Upper lobe of right lung (tissue), 1 donor: ENCODE results near the gene WTAP. TPM values are rescaled to one million over a fixed set of nuclear protein-coding genes. Genes with fewer than 3 reads are reported as not detected.

Experiments
- ATAC-seq: fragments of 200-7000 bp; cut with Tn5 transposase; one replicate; pipeline ENCODE4 v1.9.1; 2020; ENCODE audit warnings: mild to moderate bottlenecking, moderate library complexity
- DNase-seq: peaks from one replicate; pipeline ENCODE4 v3.0.0-alpha.2; 2020
- H3K27ac ChIP-seq: fragments of 200-600 bp; one replicate; pipeline ENCODE4 v1.8.0; 2022
- H3K27me3 ChIP-seq: fragments of 200-600 bp; one replicate; pipeline ENCODE4 v1.8.0; 2022; ENCODE audit warnings: mild to moderate bottlenecking
- H3K36me3 ChIP-seq: fragments of 200-600 bp; one replicate; pipeline ENCODE4 v1.8.0; 2022
- H3K4me1 ChIP-seq: fragments of 200-600 bp; one replicate; pipeline ENCODE4 v1.8.0; 2022
- H3K4me3 ChIP-seq: fragments of 200-600 bp; one replicate; pipeline ENCODE4 v1.8.0; 2022; ENCODE audit warnings: mild to moderate bottlenecking
- H3K9me3 ChIP-seq: fragments of 200-600 bp; one replicate; pipeline ENCODE4 v1.8.0; 2022
- intact Hi-C: fragments of 100-400 bp; cut with DNase I; formaldehyde crosslinking; loops from one replicate; pipeline ENCODE4 v1.11.0; 2022
- total RNA-seq: library from RNA; stranded (reverse); fragmentation: NEBNext Ultra II Directional; extraction: Animal tissue kit (Norgen Biotek cat#: 25700); gene quantifications from one replicate; pipeline ENCODE4 v1.2.1, GENCODE V29; 2021
- TF ChIP-seq, protein P1 (sequence below): fragments of 200-600 bp; IDR thresholded peaks from one replicate; pipeline ENCODE4 v1.8.0; 2022; ENCODE audit warnings: antibody characterized with exemption
- donor health status: DM: no; HTN: yes; CAD: no; lungs with severe emphysema.

Gene WTAP
- total RNA-seq, 1 donor from 2014 or later: 77.4 TPM

DNA sequence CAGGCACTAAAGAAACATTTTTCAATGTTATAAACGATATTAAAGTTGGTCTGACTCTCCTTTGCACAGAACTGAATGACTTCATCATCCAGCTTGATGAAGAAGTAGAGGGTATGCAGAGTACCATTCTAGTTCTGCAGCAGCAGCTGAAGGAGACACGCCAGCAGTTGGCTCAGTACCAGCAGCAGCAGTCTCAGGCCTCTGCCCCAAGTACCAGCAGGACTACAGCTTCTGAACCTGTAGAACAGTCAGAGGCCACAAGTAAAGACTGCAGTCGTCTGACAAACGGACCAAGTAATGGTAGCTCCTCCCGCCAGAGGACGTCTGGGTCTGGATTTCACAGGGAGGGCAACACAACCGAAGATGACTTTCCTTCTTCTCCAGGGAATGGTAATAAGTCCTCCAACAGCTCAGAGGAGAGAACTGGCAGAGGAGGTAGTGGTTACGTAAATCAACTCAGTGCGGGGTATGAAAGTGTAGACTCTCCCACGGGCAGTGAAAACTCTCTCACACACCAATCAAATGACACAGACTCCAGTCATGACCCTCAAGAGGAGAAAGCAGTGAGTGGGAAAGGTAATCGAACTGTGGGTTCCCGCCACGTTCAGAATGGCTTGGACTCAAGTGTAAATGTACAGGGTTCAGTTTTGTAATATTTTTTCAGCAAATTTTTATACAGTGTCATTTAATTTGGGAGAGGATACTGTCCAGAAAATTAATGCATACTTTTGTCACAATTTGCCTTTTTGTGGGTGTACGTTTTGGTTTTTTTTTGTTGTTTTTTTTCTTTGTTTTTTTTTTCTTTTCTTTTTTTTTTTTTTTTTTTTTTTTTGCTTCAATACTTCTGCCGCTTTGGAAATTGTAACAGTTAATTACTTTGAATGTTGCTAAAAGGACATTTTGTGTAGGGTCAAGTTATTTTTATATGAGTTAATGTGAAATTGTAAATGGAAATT, 27.9 kb downstream of the WTAP start:
- H3K4me1 ChIP-seq: peaks cover under 1% of the 10 kb centered on the region
- intact Hi-C loops: no loop called here
- DNase-seq: no peak
- ATAC-seq: no peak
- H3K27ac ChIP-seq: no peak overlapping the region
- H3K4me3 ChIP-seq: no peak overlapping the region
- TF ChIP-seq, protein P1, sequence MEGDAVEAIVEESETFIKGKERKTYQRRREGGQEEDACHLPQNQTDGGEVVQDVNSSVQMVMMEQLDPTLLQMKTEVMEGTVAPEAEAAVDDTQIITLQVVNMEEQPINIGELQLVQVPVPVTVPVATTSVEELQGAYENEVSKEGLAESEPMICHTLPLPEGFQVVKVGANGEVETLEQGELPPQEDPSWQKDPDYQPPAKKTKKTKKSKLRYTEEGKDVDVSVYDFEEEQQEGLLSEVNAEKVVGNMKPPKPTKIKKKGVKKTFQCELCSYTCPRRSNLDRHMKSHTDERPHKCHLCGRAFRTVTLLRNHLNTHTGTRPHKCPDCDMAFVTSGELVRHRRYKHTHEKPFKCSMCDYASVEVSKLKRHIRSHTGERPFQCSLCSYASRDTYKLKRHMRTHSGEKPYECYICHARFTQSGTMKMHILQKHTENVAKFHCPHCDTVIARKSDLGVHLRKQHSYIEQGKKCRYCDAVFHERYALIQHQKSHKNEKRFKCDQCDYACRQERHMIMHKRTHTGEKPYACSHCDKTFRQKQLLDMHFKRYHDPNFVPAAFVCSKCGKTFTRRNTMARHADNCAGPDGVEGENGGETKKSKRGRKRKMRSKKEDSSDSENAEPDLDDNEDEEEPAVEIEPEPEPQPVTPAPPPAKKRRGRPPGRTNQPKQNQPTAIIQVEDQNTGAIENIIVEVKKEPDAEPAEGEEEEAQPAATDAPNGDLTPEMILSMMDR: no peak
- H3K9me3 ChIP-seq: no peaks in the 10 kb centered on the region
- H3K27me3 ChIP-seq: no peaks in the 10 kb centered on the region
- peaks cover 86% of the 10 kb centered on the region for H3K36me3 ChIP-seq

DNA sequence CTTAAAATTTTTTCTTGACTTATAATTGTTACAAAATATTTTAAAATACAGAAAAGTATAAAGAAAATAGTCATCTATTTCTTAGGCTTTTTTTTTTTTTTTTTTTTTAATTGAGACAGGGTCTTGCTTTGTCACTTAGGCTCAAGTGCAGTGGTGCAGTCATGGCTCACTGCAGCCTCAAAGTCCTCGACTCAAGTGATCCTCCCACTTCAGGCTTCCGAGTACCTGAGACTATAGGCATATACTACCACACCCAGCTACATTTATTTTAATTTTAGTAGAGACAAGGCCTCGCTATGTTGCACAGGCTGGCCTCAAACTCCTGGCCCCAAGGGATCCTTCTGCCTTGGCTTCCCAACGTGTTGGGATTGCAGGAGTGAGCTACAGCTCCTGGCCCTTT, 29.2 kb downstream of the WTAP start:
- Histone ChIP-seq H3K27me3 (no peaks in the 10 kb centered on the region), H3K4me1 (peaks cover 11% of the 10 kb centered on the region), H3K27ac (no peak overlapping the region), H3K4me3 (no peak overlapping the region), H3K36me3 (peaks cover 73% of the 10 kb centered on the region), H3K9me3 (no peaks in the 10 kb centered on the region)
- TF ChIP-seq, protein P1: no peak
- ATAC-seq (no peak), DNase-seq (no peak)
- intact Hi-C loops: no loop called here

DNA sequence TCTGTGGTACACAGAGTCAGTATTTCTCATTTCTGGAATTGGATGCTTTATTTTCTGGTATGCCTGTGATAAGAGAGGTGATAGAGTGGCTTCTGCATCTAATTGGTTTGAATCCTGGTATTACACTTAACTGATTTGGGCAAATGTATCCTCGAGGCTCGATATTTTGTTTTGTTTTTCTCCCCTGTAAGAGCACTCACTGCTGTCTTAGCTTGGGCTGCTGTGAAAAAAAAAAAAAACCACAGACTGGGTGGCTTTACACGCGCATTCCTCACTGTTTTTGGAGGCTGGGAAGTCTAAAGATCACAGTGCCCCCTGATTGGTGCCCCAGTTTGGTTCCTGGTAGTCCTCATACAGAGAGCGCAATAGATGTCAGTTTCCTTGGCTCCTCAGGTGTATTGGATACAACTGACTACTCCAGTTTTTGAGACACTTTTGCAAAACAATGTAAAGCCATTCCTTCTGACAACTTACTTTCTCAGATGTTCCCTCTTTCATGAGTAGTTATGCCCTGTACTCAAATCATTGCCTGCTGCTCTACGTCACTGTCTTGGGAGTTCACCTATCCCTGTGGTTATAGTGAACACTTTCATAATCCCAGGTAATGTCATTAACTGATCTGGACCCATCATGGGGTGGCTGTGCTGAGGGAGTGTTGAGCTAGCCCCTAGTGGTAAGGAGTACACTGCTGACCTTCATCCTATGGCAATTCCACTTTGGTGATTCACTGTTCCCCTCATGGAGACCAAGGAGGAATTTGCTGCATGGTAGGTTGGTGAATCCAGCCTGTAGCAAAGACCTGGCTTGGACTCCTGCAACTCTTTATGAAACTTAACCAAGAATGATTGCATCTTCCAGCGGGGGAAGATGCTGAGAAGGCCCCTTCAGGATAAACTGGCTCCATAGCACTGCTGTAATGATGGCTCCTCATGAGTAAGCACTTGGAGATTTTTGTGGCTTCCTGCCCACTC, 31.0 kb downstream of the WTAP start:
- Histone ChIP-seq H3K27ac (no peak overlapping the region), H3K4me3 (no peak overlapping the region), H3K36me3 (peaks cover 57% of the 10 kb centered on the region), H3K4me1 (peaks cover 18% of the 10 kb centered on the region), H3K27me3 (no peaks in the 10 kb centered on the region), H3K9me3 (no peaks in the 10 kb centered on the region)
- DNase-seq: no peak
- ATAC-seq: no peak
- intact Hi-C loops: no loop called here
- TF ChIP-seq, protein P1: no peak

DNA sequence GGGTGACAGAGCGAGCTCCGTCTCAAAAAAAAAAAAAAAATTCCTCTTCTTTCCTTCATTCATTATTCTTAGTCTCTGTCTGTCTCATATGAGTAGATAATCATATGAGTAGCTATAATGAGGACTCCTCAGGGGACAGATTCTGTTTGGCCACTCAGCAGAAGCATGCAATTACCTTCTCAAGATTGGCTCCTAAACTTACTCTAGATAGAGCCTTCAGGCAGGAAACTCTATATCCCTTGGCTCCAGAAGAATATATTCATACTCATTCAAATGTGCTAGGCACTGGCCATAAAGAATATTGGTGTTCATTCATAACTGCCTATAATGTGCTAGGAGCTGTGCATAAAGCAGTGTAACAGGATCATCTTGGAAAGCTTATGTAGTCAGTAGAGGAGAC, 32.3 kb downstream of the WTAP start:
- Histone ChIP-seq H3K36me3 (peaks cover 51% of the 10 kb centered on the region), H3K27ac (no peak overlapping the region), H3K9me3 (no peaks in the 10 kb centered on the region), H3K4me3 (no peak overlapping the region), H3K4me1 (peaks cover 18% of the 10 kb centered on the region), H3K27me3 (no peaks in the 10 kb centered on the region)
- intact Hi-C loops: no loop called here
- ATAC-seq: no peak
- TF ChIP-seq, protein P1: no peak
- no peak for DNase-seq

DNA sequence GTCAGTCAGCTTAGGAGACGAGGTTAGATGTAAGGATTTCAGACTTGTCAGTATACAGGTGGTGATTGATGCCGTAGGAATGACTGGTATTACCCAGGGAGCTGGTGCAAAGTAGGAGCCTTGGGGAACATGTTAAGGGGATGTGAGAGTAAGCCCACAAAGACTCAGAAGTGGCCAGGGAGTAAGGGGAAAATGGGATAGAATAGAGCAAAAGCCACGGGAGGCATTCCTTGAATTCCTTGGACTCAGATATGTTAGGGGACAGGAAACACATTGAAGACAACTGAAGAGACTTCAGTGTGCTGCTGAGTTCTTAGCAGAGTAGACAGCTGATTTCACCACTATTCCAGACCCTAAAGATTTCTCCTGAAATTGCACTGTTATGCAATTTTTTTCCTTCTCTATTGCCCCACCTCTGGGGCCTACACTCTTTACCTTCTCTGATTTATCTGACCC, 33.3 kb downstream of the WTAP start:
- H3K27ac ChIP-seq: peak overlapping the region; percentile 98
- peak overlapping the region; percentile 95 for H3K4me3 ChIP-seq
- peaks cover 18% of the 10 kb centered on the region for H3K4me1 ChIP-seq
- no peak for ATAC-seq
- H3K27me3 ChIP-seq: no peaks in the 10 kb centered on the region
- TF ChIP-seq, protein P1: no peak
- DNase-seq: no peak
- H3K9me3 ChIP-seq: no peaks in the 10 kb centered on the region
- H3K36me3 ChIP-seq: peaks cover 49% of the 10 kb centered on the region
- intact Hi-C loops: no loop called here
